Measurements from ENCODE around the gene HPSE2.
"Not testable (repeated sequence)": the region's sequence is repeated elsewhere in the genome, so short reads cannot be mapped to it uniquely, and the experiment has no call there.

The HPSE2 gene

DNA sequence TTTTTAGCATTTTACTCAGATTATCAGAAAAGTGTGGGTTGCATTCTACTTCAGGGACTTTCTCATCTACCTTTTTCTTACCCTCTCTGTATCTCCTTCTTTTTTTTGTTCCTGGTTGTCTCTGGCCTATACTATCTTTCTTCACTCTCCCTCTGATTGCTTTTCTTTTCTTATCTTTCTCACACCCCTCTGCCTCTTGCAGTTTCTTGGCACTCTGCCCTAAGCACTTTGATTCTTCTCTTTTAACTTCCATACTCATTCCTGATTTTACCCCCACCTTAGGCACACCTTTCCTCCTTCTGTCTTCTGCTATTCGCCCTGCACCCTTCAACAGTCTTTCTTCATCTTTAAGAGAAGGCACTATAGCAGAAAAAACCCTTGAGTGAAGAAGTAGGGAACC, 696.1 kb downstream of the HPSE2 start:
- no peak for DNase-seq

DNA sequence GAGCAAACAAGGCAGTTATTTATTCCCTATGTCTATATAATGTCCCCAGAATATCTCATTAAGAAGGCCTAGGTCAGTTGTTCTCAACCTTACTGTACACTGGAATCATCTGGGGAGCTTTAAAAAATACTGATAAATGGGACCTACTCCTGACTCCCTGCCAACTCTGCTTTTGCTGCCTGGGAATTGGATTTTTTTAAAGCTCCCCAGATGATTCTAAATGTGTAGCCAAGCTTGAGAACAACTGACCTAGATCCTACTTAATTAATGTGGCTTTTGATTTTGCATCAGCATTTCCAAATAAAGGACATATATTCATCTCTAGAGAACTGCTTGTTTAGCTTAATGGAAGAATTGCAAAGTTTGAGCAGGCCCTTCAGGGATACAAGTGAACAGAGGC, 697.2 kb downstream of the HPSE2 start:
- DNase-seq: no peak

DNA sequence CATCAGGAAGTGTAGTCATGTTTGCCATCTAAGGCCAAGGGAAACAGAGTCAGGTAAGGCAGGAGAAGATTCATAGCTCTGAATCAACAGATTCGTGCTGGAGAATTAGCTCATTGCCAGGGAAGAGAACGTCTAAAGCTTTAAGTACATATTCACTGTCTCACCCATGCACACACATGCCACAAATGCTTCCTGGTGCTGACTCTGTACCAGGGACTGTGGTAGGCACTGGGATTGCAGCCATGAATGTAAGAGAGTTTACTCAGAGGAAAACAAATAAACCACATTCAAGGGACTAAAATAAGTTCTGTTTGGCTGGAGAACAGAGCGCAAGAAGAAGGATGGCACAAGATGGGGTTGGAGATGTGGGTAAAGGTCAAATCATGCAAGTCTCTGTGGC, 699.1 kb downstream of the HPSE2 start:
- DNase-seq: no peak

DNA sequence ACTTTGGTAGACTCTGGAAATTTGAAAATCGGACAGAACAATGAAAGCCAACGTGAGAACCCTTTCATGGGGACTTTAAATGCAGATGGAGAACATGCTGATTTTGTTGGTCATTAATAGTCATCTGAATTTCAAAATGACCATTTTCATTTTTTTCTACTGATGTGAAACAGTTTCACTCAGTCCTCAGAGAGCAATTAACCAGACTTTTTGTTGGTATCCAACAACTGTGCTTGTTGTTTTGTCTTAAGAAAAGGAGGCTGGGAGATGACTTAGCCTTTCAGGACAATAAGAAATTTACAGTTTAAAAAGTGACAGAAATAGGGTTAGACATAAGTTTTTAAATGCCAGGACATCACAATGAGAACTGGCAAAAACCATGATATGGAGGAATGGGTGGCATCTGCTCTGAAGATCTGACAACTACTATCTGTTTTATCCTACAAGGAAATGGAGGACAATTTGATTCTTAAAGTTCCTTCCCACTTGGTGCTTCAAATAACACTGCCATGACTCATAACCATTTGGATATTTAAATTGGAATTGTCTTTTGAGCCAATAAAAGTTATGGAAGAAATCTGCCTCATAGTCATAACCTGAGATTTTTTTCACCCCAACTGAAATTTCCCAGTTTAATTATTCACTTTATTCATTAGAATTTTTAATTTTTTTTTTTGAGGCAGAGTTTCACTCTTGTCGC, 701.8 kb downstream of the HPSE2 start:
- no peak for DNase-seq

GRCh38 chr10:98533241-98533640, 702.4 kb downstream of the HPSE2 start:
- no peak for DNase-seq

GRCh38 chr10:98528805-98529183, 706.9 kb downstream of the HPSE2 start:
- no peak for DNase-seq

DNA sequence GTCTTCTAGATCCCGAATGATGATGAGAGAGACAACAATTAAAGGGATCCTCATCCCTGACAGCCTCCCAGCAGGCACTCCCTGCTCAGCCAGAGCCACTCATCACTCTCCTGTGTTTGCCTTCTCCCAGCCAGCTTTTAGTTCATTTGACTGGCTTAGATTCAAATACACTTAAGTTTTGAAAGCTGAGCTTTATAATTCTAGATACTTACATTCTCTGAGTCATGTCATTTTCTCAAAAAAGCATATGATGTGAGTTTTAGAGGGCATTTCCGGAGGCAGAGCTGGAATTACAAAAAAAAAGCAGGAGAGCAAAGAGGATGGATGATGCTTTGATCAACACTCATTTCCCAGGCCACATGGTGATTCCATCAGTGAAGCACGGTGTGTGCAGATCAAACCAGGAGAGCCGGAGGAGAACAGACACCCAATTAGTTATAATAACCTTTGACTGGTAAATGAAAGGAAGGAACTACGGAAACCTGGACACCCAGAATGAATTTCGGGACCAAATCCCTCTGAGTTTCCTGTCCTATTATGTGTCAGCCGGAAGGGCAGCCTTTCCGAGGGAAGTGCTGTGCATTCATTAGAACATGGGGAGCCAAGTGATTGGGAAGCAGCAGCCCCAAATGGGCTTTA, 707.4 kb downstream of the HPSE2 start:
- no peak for DNase-seq

DNA sequence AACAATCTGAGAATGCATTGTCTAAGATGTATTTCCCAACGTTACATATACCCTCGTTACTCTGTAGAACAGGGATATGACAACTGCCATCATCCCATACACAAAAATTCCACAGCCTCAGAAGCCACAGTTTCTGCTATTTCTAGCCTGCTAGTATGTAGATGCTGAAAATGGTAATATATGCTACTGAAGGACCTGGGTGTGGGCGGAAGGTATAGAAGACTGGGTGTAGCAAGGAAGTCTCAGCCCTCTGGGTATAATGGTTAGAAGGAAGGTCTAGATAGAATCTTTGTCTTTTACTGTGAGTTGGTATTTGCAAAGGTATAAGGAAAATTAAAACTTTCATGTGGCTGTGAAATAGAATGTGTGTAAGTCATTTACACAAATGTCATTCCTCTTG, 709.7 kb downstream of the HPSE2 start:
- no peak for DNase-seq

GRCh38 chr10:98524124-98524523, 711.5 kb downstream of the HPSE2 start:
- DNase-seq: no peak

DNA sequence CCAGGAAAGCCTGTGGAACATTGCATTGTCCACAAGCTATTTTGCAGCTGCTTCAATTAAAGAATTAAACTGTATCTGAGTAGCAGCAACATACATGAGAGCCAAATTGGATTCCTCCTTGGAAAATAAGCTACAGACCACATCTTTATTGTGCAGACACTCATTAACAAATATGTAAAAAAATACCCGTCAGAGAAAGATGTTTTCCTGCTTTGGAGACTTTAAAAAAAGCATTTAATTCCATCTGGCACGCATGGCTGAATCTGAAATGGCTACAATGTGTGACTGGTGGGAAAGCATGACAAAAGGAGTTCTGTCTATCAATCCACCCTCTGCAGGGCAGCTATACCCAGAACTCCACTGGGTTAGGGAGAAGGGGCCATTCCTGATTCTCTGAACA, 715.8 kb downstream of the HPSE2 start:
- no peak for DNase-seq

DNA sequence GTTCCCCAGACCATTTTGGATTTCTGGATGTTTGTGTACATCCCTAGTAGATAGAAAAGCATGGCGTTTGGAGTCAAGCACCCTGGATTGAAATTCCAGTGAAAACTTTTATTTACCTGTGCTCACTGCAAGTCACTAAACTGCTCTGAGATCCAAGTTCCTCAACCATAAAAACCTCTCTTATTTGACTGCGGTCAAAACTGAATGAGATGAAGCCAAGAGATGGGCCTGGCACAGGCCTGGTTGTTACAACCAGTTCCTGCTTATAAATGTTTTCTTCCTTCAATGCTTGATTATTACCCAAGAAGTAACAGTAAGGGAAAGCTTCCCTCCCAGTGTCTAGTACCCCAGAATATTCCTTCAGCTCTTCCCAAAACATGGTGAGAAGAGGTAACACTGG, 718.0 kb downstream of the HPSE2 start:
- no peak for DNase-seq

DNA sequence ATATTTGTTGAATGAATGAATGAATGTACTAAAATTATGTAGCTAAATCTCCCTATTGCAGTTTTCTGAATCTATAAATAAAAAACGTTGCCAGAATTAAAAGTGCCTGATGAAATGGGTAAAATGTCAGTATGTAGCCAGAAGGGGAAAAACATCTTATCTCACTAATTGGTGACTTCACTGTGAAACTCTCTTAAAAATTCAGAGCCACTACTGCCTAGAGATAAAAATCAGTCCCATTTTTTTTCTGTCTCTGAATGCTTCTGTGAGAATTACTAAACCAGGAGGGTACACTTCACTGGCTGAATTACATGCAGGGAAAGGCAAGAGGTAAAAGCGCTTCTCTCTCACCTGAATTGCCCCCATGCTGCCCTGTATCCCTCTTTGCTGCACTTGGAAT, 719.3 kb downstream of the HPSE2 start:
- no peak for DNase-seq

DNA sequence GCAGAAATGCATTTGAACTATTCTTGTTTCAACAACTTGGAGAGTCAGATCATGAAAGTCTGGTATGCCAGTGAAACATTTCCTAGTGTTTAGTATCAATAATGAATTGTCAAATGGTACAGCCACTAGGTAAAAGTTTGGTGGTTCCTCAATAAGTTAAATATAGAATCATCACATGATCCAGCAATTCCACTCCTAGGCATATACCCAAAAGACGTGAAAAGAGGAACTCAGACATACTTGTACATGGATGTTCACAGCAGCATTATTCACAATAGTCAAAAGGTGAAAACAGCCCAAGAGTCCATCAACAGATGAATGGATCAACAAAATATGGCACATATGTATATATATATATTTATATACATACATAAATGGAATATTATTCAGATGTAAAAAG, 721.9 kb downstream of the HPSE2 start:
- DNase-seq: no peak

DNA sequence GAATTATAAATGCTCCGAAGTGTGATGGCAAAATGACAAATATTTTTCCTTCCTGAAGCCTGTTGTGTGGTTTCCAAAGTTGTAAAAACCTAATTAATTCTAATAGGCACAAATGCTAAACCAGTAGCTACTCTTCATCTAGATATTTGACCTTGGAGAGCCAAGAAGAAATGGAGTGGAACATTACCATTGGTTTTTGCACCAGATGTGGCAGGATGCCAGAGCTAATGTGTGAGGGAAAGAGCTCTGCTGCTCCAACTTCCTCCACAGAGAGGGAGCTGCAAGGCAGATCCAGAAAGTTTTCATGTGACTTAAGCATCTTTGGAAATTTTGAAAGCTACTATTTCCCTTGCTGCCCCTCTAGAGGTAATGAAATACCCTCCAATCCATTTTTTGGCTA, 723.8 kb downstream of the HPSE2 start:
- no peak for DNase-seq

- no peak for DNase-seq
Measured at GRCh38 chr10:98510412-98510995, 725.1 kb downstream of the HPSE2 start.

DNA sequence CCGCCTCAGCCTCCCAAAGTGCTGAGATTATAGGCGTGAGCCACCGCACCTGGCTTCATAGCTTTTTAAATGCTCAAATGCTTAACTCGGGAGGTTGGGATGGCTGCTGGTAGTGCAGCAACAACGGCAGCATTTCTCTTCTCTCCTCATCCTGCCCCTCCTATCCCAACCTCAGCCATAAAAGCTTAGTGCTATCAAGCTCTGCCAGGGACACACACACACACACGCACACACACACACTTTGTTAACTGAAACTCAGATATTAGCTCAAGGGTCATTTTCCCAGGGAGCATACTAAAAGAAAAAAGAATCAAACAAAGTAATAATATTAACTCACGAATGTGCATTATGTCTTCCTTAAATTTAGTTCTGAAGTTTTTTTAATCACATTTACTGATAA, 725.9 kb downstream of the HPSE2 start:
- no peak for DNase-seq

DNA sequence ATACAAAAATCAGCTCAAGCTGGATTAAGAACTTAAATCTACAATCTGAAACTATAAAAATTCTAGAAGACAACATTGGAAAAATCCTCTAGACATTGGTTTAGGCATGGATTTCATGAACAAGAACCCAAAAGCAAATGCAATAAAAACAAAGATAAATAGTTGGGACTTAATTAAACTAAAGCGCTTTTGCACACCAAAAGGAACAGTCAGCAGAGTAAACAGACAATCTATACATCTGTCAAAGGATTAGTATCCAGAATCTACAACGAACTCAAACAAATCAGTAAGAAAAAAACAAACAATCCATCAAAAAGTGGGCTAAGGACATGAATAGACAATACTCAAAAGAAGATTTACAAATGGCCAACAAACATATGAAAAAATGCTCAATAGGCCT, 733.1 kb downstream of the HPSE2 start:
- DNase-seq: not testable (repeated sequence)

DNA sequence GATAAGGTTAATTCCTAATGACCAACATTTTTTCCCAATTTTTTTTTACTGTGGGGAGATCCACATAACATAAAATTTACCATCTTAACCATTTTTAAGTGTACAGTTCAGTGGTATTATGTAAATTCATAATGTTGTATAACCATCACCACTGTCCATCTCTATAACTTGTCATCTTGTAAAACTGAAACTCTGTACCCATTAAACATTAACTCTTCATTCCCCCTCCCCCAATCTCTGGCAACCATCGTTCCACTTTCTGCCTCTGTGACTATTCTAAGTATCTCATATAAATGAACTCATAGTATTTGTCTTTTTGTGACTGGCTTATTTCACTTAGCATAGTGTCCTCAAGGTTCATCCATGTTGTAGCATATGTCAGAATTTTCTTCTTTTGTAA, 742.9 kb downstream of the HPSE2 start:
- no peak for DNase-seq

GRCh38 chr10:98489561-98490481, 745.8 kb downstream of the HPSE2 start:
- no peak for DNase-seq

GRCh38 chr10:98488669-98489430, 746.8 kb downstream of the HPSE2 start:
- no peak for DNase-seq

DNA sequence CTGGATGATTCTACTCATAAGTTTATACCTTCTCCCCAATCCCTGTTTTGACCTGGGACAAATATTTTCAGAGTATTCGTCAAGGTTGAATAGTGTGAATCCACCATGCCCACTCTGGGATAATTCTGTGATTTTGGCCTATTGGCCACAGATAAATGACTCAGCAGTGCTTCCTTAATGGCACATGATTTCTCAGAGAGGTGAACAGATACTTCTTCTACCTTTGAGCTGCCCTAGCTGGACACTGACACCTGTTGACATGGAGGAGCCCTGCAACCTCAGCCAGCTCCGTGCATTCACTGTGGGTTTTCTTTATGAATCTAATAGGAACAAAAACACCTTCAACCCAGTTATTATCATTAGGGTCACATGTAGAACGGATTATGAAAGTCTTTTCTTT, 748.0 kb downstream of the HPSE2 start:
- no peak for DNase-seq

GRCh38 chr10:98486421-98486820, 749.2 kb downstream of the HPSE2 start:
- no peak for DNase-seq

GRCh38 chr10:98485959-98486358, 749.7 kb downstream of the HPSE2 start:
- DNase-seq: no peak
